Measurements from ENCODE around the gene GPR161.

DNA sequence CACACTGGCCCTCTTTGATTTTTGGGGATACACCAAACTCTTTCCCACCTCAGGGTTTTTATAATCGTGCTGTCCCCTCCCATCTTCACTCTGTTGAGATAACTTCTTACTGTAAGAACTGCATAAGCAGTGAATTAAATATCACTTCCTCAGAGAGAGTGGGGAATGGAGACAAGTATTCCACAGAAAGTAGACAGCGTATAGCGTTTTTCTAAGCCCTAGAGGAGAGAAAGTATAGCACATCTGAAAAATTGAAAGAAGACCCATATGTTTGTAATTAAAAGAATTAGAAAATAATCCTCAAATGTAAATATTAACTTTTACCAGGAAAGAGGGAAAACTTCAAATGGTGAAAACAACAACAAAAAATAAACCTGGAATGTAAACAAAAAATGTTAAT, 67.3 kb downstream of the GPR161 start:
- TF ChIP-seq CTCF (IDR thresholded peaks at IDR 0.05) = no peak
- no peak for TF ChIP-seq POLR2A (IDR thresholded peaks at IDR 0.05)
- TF ChIP-seq POLR2AphosphoS5 (IDR thresholded peaks at IDR 0.05) = no peak
